Gastroesophageal sphincter (tissue), 4 donors: ENCODE measurements around the gene C5AR2. TPM values are rescaled to one million over a fixed set of nuclear protein-coding genes. Genes with fewer than 3 reads are reported as not detected.

Source experiments
- ATAC-seq: fragments of 150-250 bp; one replicate; pipeline ENCODE4 v1.9.1; 2016; ENCODE audit warnings: mild to moderate bottlenecking, moderate library complexity
- H3K27ac ChIP-seq, 4 donors: fragments of 200-600 bp; sonication (generic) in 3 of 4; 1 replicate in 3 of 4; 2 replicates in 1 of 4; pipeline ENCODE4 v1.5.1; 2016 to 2019
- H3K27me3 ChIP-seq: fragments of 200-600 bp; sonication (generic); one replicate; pipeline ENCODE4 v1.5.1; 2019
- H3K36me3 ChIP-seq, 2 donors: fragments of 200-600 bp; sonication (generic); one replicate each; pipeline ENCODE4 v1.5.1; 2019; ENCODE audit warnings: control low read depth in 1 of 2
- H3K4me1 ChIP-seq, 3 donors: fragments of 200-600 bp; sonication (generic); 1 replicate in 2 of 3; 2 replicates in 1 of 3; pipeline ENCODE4 v1.5.1; 2016 to 2019; ENCODE audit warnings: control low read depth in 2 of 3
- H3K4me3 ChIP-seq, 2 donors: fragments of 200-600 bp; sonication (generic); one replicate each; pipeline ENCODE4 v1.5.1; 2019; ENCODE audit warnings: mild to moderate bottlenecking in 1 of 2, moderate library complexity in 1 of 2
- H3K9me3 ChIP-seq, 3 donors: fragments of 200-600 bp; sonication (generic); one replicate each; pipeline ENCODE4 v1.5.1; 2017 to 2019; ENCODE audit warnings: control low read depth in 2 of 3
- EP300 ChIP-seq: sonication (generic); formaldehyde crosslinking; IDR thresholded peaks from one replicate; pipeline ENCODE4 v1.6.1; 2017; ENCODE audit warnings: antibody characterized with exemption, mild to moderate bottlenecking
- POLR2A ChIP-seq, 2 donors: fragments of 450-650 bp; IDR thresholded peaks; one replicate each; pipeline ENCODE4 v1.6.1; 2017; ENCODE audit warnings: antibody characterized with exemption in 2 of 2, mild to moderate bottlenecking in 2 of 2, moderate library complexity in 1 of 2
- POLR2AphosphoS5 ChIP-seq: sonication (generic); formaldehyde crosslinking; IDR thresholded peaks from one replicate; pipeline ENCODE4 v1.6.1; 2017; ENCODE audit warnings: antibody characterized with exemption
- WGBS, 2 donors: methylation state at CpG; one replicate each; pipeline ENCODE4 v1.1.5; 2018; ENCODE audit warnings: low coverage in 1 of 2; 5-methylcytosine and 5-hydroxymethylcytosine counted together
- total RNA-seq, 4 donors: library from RNA; depleted of rRNA; stranded (reverse); fragments of >200 nt; gene quantifications; one replicate each; pipeline ENCODE4 v1.1.0, GENCODE V29; 2016
- TF ChIP-seq, protein P1 (sequence below), 4 experiments: fragments of 200-600 bp in 2 of 4; fragments of 450-650 bp in 2 of 4; sonication (generic) in 1 of 4; IDR thresholded peaks; one replicate each; pipeline ENCODE4 v1.5.1; 2017 to 2019; ENCODE audit warnings: antibody characterized with exemption in 4 of 4, mild to moderate bottlenecking in 2 of 4, moderate library complexity in 2 of 4

C5AR2 gene
- total RNA-seq, 4 donors from 2014 or later, result 0.15 to 2.3 (median 1.2) TPM

DNA sequence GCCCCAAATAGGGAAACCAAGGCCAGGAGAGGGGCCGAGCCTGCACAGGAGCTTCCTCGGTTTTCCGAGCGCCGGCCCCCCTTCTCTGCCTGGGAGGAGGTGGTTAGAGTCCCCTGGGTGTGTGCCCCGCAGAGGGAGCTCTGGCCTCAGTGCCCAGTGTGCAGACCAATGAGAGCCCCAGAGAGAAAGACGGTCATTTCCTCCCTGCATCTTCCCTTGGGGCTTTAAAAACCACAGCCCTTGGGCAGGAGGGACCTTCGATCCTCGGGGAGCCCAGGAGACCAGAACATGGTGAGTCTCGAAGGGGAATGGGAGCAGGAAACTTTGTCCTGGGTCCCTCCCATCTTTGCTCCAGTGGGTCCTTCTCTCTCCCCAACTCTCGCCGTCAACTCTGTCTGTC, 22.4 kb upstream of the C5AR2 start, which contains the start of gene C5AR1:
Gene C5AR1, plus strand, starts transcription at position 254 of the 400 bp plus-strand sequence. Its CDS starts 35 bp downstream, at position 289.
- ATAC-seq, result peak; percentile 57
- no peaks in the 10 kb centered on the region for H3K9me3 ChIP-seq
- TF ChIP-seq POLR2A (IDR thresholded peaks at IDR 0.05) (peak; percentile 20 to 30), EP300 (no peak), POLR2AphosphoS5 (no peak)
- TF ChIP-seq, protein P1, sequence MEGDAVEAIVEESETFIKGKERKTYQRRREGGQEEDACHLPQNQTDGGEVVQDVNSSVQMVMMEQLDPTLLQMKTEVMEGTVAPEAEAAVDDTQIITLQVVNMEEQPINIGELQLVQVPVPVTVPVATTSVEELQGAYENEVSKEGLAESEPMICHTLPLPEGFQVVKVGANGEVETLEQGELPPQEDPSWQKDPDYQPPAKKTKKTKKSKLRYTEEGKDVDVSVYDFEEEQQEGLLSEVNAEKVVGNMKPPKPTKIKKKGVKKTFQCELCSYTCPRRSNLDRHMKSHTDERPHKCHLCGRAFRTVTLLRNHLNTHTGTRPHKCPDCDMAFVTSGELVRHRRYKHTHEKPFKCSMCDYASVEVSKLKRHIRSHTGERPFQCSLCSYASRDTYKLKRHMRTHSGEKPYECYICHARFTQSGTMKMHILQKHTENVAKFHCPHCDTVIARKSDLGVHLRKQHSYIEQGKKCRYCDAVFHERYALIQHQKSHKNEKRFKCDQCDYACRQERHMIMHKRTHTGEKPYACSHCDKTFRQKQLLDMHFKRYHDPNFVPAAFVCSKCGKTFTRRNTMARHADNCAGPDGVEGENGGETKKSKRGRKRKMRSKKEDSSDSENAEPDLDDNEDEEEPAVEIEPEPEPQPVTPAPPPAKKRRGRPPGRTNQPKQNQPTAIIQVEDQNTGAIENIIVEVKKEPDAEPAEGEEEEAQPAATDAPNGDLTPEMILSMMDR (IDR thresholded peaks at IDR 0.05), result no peak
- H3K36me3 ChIP-seq, result no peaks in the 10 kb centered on the region
- peaks cover 0 to 16% (median 0%) of the 10 kb centered on the region in 3 donors for H3K4me1 ChIP-seq
- 23 to 33% methylated on average over 7 of the region's 12 CpGs for WGBS, 2 donors
- H3K4me3 ChIP-seq, result peak within 1 kb of the TSS in 1 of 2 donors; percentile 19
- peaks cover 30% of the 10 kb centered on the region for H3K27me3 ChIP-seq
- H3K27ac ChIP-seq, result peak within 1 kb of the TSS in 2 of 4 donors; percentile 24 to 51

DNA sequence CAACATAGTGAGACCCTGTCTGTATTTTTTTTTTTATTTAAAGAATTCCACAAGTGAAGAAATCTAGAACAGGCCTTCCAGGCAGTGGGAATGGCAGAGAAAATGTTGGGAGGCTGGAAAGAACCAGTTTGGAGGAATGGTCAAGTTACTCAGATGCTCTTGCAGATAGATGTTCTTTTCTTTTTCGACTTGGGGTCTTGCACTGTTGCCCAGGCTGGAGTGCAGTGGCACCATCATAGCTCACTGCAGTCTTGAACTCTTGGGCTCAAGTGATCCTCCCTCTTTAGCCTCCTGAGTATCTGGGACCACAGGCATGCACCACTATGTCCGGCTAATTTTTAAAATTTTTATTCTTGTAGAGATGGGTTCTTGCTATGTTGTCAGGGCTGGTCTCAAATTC, 21.7 kb upstream of the C5AR2 start:
- 100% methylated on average over 1 of the region's 2 CpGs; no CpG with 5 or more reads in 1 of the 2 donors for WGBS, 2 donors
- Histone ChIP-seq H3K36me3 (no peaks in the 10 kb centered on the region), H3K27me3 (peaks cover 30% of the 10 kb centered on the region), H3K27ac (peak overlapping the region in 2 of 4 donors; percentile 24 to 51), H3K9me3 (no peaks in the 10 kb centered on the region), H3K4me1 (peaks cover 0 to 12% (median 0%) of the 10 kb centered on the region in 3 donors), H3K4me3 (peak overlapping the region in 1 of 2 donors; percentile 19)
- ATAC-seq, result no peak
- no peak for TF ChIP-seq POLR2AphosphoS5

DNA sequence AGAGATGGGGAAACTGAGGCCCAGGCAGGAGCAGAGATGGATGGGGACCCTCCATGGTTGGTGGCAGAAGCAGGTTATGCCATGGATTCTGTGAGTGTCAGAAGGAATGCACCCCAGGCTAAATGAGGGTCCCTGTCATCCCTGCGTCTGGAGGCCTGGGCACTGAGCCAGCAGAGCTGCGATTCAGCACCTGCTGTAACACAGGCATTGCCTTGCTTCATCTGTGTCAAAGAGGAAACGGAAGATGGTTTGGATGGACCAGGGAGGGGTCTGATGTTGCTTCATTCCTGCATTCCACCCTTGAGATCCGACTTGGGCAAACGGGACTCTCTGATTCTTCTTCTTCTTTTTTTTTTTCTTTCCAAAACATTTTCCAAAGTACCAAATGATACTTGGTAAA, 21.2 kb upstream of the C5AR2 start:
- H3K27me3 ChIP-seq, result peaks cover 32% of the 10 kb centered on the region
- peaks cover 0 to 7% (median 0%) of the 10 kb centered on the region in 3 donors for H3K4me1 ChIP-seq
- peak overlapping the region in 2 of 4 donors; percentile 10 to 51 for H3K27ac ChIP-seq
- ATAC-seq, result no peak
- 20 to 38% methylated on average over 4 to 5 of the region's 5 CpGs for WGBS, 2 donors
- no peaks in the 10 kb centered on the region for H3K9me3 ChIP-seq
- no peaks in the 10 kb centered on the region for H3K36me3 ChIP-seq
- TF ChIP-seq, protein P1 (IDR thresholded peaks at IDR 0.05), result no peak
- TF ChIP-seq POLR2AphosphoS5 (no peak), EP300 (no peak), POLR2A (IDR thresholded peaks at IDR 0.05) (no peak)
- peak overlapping the region in 1 of 2 donors; percentile 19 for H3K4me3 ChIP-seq

DNA sequence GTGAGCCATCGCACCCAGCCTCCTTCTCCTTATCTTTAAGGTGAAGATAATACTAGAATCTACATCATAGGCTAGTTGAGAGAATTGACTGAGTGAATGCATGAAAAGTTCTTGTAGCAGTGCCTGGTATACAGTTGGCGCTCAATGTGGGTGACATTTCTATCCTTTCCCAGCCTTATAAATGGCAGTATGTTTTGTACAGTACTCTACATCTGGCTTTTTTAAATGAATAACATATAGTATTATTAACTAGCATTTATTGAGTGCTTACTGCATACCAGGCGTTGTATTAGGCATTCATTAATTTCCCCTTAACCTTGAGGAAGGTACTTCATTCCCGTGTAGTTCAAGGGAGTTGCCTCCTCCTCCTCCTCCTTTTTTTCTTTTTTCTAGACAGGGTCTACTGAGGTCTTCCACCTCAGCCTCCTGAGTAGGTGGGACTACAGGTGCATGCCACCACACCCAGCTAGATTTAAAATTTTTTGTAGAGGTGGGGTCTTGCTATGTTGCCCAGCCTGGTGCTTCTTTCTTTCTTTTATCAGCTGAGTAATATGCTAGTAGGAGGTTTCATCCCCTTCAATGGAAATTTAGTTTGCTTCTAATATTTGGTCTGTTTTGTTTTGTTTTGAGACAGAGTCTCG, 19.5 kb upstream of the C5AR2 start:
- 83 to 91% methylated on average over 3 to 5 of the region's 5 CpGs for WGBS, 2 donors
- H3K36me3 ChIP-seq, result no peaks in the 10 kb centered on the region

DNA sequence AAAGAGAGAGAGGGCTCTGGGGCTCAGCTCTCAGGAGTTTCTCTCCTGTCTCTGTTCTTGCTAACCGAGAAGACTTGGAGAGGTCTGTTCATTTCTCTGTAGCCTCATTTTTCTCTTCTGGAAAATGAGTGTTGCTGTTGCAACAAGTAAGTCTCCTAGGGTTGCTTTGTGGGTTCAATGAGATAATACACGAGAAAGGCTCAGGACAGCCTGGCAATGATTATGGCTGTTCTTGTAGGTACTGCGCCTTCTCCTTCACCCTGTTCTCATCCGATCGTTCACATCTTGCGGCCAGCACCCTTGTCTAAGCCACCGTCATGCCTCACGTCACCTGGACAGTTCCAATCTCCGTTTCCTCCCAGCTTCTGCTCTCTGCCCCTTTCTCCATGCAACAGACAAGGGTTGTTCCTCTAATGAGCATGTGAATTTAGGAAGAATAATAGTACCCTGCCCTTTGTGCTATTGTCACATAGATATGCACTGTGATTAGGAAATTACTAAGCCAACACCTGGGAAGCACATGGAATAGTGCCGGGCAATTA, 18.1 kb upstream of the C5AR2 start:
- H3K27ac ChIP-seq, result peak overlapping the region in 1 of 4 donors; percentile 47
- no peaks in the 10 kb centered on the region for H3K36me3 ChIP-seq
- no peak for ATAC-seq
- TF ChIP-seq, protein P1 (IDR thresholded peaks at IDR 0.05), result no peak
- TF ChIP-seq POLR2A (IDR thresholded peaks at IDR 0.05), result no peak
- no peak for TF ChIP-seq POLR2AphosphoS5
- TF ChIP-seq EP300, result no peak
- H3K9me3 ChIP-seq, result no peaks in the 10 kb centered on the region
- 71 to 89% methylated on average over 7 to 10 of the region's 10 CpGs for WGBS, 2 donors
- no peak overlapping the region for H3K4me3 ChIP-seq
- H3K27me3 ChIP-seq, result peaks cover 61% of the 10 kb centered on the region
- H3K4me1 ChIP-seq, result peaks cover 0 to 3% (median 0%) of the 10 kb centered on the region in 3 donors

More for the DNA sequence above, 19.5 kb upstream of the C5AR2 start:
- Histone ChIP-seq H3K27ac (no peak overlapping the region), H3K27me3 (peaks cover 49% of the 10 kb centered on the region), H3K4me1 (peaks cover 0 to 5% (median 0%) of the 10 kb centered on the region in 3 donors), H3K4me3 (no peak overlapping the region), H3K9me3 (no peaks in the 10 kb centered on the region)
- ATAC-seq, result no peak
- TF ChIP-seq, protein P1 (IDR thresholded peaks at IDR 0.05), result no peak
- TF ChIP-seq POLR2A (IDR thresholded peaks at IDR 0.05) (no peak), EP300 (no peak)
